ENCODE measurements around the gene C20orf204.
A peak's percentile ranks its signal among the peaks of the same experiment; 100 is the strongest.

C20orf204 gene

DNA sequence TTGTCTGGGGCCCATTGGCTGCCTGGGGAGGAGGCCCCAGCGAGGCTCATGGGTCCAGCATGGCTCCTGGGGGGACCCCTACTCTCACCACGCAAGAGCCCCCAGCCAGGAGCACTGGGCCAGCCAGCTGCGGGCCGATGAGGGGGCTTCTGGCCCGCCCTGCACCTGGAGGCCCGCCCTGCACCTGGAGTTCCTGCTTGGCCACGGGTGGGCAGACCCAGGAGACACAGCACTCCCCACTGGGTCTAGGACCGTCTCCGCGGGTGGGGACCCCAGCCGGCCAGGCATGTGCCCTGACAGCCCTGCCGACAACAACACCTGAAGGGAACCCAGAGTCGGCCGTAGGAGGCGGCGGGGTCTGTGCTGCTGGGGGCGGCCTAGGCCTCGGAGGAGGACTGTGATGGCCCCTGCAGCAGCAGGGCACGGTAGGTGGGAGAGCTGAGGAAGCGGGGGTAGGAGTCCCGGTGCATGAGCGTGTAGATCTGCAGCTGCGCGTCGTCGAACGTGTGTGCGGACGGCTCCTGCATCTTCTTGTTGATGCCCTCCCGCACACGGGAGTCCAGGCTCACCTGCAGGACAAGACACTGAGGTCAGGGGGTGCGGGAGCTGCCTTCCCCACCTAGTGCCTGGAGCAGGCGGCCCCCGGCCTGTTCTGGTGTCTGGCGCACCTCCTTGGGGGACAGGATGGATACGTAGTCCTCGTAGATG, 37.6 kb downstream of the C20orf204 start:
- TF ChIP-seq, protein P1, sequence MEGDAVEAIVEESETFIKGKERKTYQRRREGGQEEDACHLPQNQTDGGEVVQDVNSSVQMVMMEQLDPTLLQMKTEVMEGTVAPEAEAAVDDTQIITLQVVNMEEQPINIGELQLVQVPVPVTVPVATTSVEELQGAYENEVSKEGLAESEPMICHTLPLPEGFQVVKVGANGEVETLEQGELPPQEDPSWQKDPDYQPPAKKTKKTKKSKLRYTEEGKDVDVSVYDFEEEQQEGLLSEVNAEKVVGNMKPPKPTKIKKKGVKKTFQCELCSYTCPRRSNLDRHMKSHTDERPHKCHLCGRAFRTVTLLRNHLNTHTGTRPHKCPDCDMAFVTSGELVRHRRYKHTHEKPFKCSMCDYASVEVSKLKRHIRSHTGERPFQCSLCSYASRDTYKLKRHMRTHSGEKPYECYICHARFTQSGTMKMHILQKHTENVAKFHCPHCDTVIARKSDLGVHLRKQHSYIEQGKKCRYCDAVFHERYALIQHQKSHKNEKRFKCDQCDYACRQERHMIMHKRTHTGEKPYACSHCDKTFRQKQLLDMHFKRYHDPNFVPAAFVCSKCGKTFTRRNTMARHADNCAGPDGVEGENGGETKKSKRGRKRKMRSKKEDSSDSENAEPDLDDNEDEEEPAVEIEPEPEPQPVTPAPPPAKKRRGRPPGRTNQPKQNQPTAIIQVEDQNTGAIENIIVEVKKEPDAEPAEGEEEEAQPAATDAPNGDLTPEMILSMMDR (IDR thresholded peaks at IDR 0.05): no peak
- Histone ChIP-seq H3K27me3 (no peaks in the 10 kb centered on the region), H3K9me3 (no peaks in the 10 kb centered on the region), H3K36me3 (peaks cover 0 to 57% (median 30%) of the 10 kb centered on the region in 3 donors), H3K27ac (no peak overlapping the region), H3K4me1 (peaks cover 0 to 25% (median 23%) of the 10 kb centered on the region in 4 donors), H3K4me3 (no peak overlapping the region)
- intact Hi-C loops (cut with DNase I; ENCODE audit: low total_unique reads): no loop called here
- no peak for DNase-seq

DNA sequence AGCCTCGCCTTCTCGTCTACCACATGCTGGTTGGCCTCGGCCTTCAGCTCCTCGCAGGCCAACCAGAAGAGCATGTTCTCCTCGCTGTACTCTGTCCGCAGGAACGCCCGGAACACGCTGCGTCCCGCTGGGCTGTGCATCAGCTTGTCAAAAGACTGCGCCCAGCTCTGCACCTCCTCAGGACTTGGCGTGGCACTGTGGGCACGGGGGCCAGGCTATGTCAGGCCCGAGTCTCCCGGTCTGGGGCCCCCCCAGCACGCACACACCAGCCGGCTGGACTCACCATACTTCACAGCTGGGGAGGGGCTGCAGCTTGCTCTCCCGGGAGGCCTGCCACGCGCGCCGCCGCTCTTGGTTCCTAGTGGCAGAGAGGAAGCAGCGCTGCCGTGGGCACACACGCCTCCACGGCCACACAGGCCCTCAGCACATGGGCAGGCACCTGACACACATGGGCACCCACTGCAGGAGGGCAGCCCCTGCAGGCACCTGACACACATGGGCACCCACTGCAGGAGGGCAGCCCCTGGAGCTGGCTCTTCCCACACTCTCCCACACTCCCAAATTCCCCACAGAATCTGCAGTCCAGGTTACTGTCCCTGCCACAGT, 38.3 kb downstream of the C20orf204 start:
- H3K27me3 ChIP-seq: no peaks in the 10 kb centered on the region
- peaks cover 0 to 32% (median 29%) of the 10 kb centered on the region in 4 donors for H3K4me1 ChIP-seq
- peaks cover 0 to 56% (median 30%) of the 10 kb centered on the region in 3 donors for H3K36me3 ChIP-seq
- H3K27ac ChIP-seq: no peak overlapping the region
- intact Hi-C loops (cut with DNase I; ENCODE audit: low total_unique reads): no loop called here
- DNase-seq: no peak
- TF ChIP-seq, protein P1 (IDR thresholded peaks at IDR 0.05): no peak
- no peak overlapping the region for H3K4me3 ChIP-seq
- no peaks in the 10 kb centered on the region for H3K9me3 ChIP-seq

DNA sequence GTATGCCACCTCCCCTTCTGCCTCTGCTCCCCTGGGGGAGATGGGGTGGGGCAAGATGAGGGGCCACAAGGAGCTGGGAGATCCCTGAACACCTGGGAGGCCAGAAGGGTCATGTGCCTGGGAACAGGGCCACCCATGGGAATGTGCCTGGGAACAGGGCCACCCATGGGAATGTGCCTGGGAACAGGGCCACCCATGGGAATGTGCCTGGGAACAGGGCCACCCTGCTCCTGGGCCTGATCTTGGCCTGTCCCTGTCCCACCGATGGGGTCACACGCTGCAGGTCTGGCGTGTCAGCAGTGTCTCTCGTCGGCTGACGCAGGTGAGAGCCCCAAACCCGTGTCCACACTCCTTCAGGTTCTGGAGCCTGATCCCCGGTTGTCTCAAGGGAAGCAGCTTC, 39.0 kb downstream of the C20orf204 start:
- no peaks in the 10 kb centered on the region for H3K9me3 ChIP-seq
- no peak for DNase-seq
- intact Hi-C loops (cut with DNase I; ENCODE audit: low total_unique reads): no loop called here
- H3K36me3 ChIP-seq: peaks cover 0 to 50% (median 29%) of the 10 kb centered on the region in 3 donors
- H3K4me1 ChIP-seq: peaks cover 0 to 34% (median 30%) of the 10 kb centered on the region in 4 donors
- H3K27ac ChIP-seq: no peak overlapping the region
- TF ChIP-seq, protein P1 (IDR thresholded peaks at IDR 0.05): no peak
- H3K4me3 ChIP-seq: no peak overlapping the region
- H3K27me3 ChIP-seq: no peaks in the 10 kb centered on the region

DNA sequence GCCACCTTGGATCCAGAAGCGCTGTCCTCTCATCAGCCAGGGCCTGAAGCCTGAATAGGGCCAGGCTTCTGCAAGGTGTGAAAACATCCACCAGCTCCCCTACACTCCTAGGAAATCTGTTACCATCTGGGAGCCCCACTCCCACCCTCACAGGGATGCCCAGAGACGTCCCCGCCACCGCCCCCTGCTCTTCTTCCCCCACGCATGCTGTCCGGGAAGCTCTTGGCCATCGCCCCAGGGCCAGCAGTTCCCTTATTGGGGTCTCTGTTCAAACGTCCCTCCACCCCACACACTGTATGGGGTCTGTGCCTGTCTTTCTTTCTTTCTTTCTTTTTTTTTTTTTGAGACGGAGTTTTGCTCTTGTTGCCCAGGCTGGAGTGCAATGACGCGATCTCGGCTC, 39.6 kb downstream of the C20orf204 start:
- Histone ChIP-seq H3K27me3 (no peaks in the 10 kb centered on the region), H3K4me3 (no peak overlapping the region), H3K27ac (no peak overlapping the region), H3K4me1 (peaks cover 0 to 38% (median 33%) of the 10 kb centered on the region in 4 donors), H3K36me3 (peaks cover 0 to 44% (median 23%) of the 10 kb centered on the region in 3 donors), H3K9me3 (no peaks in the 10 kb centered on the region)
- TF ChIP-seq, protein P1 (IDR thresholded peaks at IDR 0.05): no peak
- intact Hi-C loops (cut with DNase I; ENCODE audit: low total_unique reads): no loop called here
- no peak for DNase-seq

DNA sequence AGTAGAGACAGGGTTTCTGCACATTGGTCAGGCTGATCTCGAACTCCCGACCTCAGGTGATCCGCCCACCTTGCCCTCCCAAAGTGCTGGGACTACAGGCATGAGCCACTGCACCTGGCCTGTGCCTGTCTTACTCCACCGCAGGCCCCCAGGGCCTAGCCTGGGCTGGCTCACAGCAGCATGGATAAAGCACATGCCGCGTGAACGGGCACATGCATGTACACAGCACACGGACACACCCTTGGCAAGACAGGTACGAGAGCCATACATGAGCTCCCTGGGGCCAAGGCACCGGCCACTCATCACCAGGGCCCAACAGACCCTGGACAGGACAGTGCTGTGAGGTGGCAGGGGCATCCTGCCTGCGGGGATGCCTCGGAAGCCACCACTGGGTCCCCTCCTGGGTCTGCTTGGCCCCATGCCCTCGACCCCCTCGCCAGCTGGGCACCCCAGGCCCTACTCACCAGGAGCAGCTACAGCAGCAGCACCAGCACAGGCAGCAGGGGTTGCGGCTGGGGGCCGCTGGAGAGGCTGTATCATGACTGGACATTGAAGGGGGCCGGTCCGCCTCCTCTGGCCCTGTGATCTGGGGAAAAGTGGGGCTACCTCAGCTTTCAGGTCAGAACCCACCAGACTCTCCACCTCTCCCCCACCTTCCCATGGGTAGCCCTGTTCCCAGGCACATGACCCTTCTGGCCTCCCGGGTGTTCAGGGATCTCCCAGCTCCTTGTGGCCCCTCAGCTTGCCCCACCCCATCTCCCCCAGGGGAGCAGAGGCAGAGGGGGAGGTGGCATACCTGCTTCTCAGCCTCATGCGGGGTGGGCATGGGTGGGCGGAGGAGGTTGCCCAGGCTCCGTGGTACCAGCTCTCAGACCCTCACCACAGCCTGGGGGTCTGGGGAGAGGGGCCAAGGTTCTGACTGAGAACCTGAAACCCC, 40.3 kb downstream of the C20orf204 start:
- no peak for DNase-seq
- peak overlapping the region in 1 of 2 donors; percentile 16 for H3K4me3 ChIP-seq
- H3K9me3 ChIP-seq: no peaks in the 10 kb centered on the region
- TF ChIP-seq, protein P1 (IDR thresholded peaks at IDR 0.05): no peak
- intact Hi-C loops (cut with DNase I; ENCODE audit: low total_unique reads): no loop called here
- H3K27me3 ChIP-seq: no peaks in the 10 kb centered on the region
- no peak overlapping the region for H3K27ac ChIP-seq
- H3K4me1 ChIP-seq: peaks cover 0 to 41% (median 33%) of the 10 kb centered on the region in 4 donors
- peaks cover 0 to 38% (median 22%) of the 10 kb centered on the region in 3 donors for H3K36me3 ChIP-seq
